GM12872 (cell line): Measurements from ENCODE around the gene FLVCR1.

Experiments
- TF ChIP-seq, protein P1 (sequence below): IDR thresholded peaks from 3 replicates; pipeline ENCODE4 v1.5.1; 2011; ENCODE audit warnings: low read depth, mild to moderate bottlenecking, low read length, moderate library complexity; ENCODE audit not compliant: insufficient read depth

Gene FLVCR1

DNA sequence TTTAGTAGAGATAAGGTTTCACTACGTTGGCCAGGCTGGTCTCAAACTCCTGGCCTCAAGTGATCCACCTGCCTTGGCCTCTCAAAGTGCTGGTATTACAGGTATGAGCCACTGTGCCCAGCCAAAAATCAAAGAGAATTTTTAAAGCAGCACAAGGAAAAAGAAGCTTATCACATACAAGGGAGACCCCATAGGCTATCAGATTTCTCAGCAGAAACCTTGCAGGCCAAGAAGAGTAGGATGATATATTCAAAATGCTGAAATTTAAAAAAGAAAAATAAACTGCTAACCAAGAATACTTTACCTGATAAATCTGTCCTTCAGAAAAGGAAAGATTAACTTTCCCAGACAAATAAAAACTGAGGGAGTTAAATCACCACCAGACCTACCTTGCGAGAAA, 43.2 kb downstream of the FLVCR1 start:
- TF ChIP-seq, protein P1, sequence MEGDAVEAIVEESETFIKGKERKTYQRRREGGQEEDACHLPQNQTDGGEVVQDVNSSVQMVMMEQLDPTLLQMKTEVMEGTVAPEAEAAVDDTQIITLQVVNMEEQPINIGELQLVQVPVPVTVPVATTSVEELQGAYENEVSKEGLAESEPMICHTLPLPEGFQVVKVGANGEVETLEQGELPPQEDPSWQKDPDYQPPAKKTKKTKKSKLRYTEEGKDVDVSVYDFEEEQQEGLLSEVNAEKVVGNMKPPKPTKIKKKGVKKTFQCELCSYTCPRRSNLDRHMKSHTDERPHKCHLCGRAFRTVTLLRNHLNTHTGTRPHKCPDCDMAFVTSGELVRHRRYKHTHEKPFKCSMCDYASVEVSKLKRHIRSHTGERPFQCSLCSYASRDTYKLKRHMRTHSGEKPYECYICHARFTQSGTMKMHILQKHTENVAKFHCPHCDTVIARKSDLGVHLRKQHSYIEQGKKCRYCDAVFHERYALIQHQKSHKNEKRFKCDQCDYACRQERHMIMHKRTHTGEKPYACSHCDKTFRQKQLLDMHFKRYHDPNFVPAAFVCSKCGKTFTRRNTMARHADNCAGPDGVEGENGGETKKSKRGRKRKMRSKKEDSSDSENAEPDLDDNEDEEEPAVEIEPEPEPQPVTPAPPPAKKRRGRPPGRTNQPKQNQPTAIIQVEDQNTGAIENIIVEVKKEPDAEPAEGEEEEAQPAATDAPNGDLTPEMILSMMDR, result no peak

DNA sequence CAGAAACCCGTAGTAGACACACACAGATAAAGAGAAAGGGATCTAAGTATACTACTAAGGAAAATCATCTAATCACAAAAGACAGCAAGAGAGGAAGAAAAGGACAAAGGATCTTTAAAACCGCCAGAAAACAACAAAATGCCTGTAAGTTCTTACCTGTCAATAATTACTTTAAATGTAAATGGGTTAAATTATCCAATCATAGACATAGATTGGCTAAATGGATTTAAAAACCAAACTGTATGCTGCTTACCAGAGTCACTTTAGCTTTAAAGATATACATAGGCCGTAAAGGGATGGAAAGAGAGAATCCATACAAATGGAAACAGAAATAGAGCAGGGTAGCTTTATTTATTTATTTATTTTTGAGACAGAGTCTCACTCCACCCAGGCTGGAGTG, 44.0 kb downstream of the FLVCR1 start:
- TF ChIP-seq, protein P1, result no peak

DNA sequence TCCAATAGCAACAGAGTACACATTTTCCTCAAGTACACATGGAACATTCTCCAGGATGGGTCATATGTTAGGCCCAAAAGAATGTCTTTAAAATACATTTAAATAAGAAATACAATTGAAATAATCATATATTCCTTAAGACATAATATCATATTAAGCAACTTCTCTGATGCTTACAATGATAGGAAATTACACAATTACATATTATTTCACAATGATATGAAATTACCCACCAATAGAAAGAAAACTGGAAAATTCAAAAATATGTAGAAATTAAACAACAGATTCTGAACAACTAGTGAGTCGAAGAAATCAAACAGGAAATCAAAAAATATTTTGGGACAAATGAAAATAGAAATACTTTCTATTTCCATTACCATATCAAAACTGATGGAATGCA, 45.6 kb downstream of the FLVCR1 start:
- TF ChIP-seq, protein P1, result no peak

DNA sequence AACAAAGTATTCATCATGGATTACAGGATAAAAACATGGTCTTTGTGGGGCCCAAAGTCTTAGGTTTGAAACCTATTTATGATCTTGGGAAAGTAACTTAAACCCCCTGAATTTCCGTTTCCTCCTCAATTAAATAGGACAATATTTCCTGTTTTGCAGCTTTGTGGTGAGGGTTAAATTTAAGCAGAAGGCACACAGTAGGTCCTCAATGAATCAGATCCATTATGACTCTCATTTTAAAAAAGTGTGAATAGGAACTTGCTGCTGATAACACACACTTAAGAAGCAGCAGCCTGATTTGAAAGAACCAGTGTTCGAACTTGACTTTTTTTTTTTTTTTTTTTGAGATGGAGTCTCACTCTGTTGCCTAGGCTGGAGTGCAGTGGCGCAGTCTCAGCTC, 50.9 kb downstream of the FLVCR1 start:
- TF ChIP-seq, protein P1, result no peak

DNA sequence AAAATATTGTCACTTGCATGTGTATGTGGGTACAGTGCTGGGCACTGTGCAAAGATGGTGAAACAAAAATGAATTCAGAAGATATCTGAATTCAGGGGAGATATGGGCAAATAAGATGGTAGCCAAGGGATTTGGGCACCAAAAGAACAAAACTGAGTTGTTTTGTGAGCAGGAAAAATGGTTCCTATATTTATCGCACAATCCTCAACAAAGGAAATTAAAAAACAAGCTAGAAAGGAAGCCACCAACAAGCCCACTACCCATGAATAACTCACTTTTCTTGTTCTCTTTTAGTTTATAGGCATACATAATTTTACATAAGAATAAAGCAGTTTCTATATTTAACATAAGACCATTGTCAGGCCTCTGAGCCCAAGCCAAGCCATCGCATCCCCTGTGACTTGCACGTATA, 51.6 kb downstream of the FLVCR1 start:
- TF ChIP-seq, protein P1, result no peak

DNA sequence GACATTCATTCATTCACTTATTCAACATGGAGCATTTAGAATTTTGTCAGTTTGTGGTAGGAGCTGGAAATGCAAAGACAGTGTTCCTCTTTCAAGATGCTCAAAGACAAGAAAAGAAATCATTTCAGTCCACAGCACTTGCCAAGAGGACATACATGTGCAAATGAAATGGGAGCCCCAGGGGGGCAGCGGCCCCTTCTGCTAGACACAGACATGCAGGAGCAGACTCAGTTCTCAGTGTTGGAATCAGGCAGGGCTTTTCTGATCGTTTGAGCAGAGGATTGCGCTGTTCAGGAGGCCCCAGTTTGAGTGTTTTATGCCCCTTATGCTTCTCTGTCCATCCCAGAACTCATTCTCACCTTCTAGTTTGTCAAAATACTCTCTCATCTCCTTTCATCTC, 56.7 kb downstream of the FLVCR1 start:
- TF ChIP-seq, protein P1, result no peak

DNA sequence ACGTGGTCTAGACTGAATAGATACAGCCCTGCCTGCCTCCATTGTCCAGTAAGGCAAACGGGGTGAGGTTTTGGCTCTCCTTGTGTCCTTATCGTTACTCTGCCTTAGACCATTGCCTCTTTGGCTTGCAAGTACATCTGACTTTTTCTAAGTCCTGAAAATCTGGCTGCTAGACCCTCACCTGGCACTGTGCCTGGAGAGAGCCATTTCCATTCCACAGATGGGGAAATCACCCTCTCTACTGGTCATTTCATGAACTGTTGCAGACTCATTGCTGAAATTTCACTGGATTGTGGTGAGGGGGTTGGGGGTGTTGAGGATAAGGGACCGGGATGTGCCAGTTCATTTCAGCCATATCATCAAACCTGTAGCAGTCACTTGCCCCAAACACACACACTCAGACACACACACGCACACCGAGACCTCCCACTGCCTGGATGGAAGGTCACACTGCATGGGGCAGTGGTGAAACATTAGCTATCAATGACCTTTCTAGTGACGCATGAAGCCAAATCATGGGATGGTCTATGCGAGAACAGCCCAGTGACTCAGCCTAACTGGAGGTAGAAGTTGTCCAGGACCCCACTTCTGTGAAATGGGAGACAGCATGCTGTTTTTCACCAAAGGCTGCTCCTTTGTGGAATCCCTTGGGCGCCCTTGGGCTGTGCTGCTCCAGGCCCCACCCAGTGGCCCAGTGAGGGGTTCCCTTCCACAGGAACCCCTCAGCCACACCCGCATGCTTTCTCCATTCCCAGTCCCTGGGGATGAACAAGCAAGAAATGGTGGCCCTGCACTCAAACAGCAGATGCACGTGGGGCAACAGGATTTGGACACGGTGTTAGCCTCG, 57.4 kb downstream of the FLVCR1 start:
- TF ChIP-seq, protein P1, result peak; percentile 43; the same call in 2 of the 3 replicates
